Measurements from ENCODE around the gene MPHOSPH9.

The MPHOSPH9 gene

DNA sequence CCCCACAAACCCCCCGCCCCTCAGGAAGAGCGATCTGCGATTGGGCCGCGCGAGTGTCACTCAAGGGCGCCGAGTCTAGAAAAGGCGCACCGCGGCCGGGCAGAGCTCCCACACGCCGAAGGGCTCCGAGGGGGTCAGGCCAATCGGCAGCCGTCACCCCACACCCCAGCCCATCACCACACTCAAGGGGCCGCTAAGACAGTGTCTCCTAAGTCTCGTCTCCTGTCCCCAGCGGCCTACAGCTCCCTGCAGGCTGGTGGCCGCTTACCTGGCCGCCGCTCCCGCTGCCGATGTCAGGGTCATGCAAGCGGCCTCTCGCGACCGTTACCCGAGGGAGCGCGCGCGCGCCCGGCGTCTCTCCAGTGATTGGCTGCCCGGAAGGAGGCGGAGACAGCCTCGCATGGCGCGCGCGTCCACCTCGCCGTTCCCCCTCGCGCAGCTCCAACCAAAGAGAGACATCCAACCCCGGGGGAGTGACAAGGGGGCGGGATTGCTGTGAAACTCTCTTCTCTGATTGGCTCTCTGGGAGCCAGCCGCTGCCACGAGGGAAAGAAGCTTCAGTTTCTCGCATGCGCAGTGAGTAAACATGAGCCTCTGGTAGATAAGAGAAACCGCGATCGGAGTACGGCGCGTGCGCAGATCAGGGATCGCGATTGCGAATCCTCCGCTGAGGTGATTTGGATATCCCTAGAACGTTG is at the start of gene MPHOSPH9, which contains the start of gene MTRFR:
Gene MPHOSPH9, minus strand, starts transcription at position 335 of the 698 bp plus-strand sequence. CDS start 2,777 bp downstream, outside the sequence.
Gene MTRFR, plus strand, starts transcription at position 630 of the 698 bp plus-strand sequence. CDS start 20,239 bp downstream, outside the sequence.
- DNase-seq = peak; percentile 100

DNA sequence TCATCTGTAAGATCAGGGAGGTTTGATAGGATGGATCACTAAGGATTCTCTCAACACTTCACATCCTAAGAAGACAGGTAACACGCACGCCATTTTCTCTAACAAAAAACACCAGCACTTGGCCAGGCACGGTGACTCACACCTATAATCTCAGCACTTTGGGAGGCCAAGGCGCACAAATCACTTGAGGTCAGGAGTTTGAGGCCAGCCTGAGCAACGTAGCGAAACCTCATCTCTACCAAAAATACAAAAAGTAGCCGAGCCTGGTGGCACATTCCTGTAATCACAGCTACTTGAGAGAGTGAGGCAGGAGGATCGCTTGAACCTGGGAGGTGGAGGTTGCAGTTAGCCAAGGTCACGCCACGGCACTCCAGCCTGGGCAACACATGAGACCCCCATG is 49.2 kb upstream of the MPHOSPH9 start:
- DNase-seq = no peak

DNA sequence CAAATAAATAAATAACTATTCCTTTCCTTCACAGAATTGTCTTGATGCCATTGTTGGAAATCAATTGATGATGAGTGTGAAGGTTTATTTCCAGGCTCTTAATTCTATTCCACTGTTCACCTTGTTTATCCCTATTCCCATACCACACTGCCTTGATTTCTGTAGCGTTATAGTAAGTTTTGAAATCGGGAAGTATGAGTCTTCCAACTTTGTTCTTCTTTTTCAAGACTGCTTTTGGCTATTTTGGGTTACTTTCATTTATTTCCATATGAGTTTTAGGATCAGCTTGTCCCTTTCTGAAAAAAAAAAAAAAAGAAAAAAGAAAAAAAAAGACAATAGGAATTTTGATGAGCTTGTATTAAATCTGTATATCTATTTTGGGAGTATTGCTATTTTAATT is 48.0 kb upstream of the MPHOSPH9 start:
- peak; percentile 40 for DNase-seq

DNA sequence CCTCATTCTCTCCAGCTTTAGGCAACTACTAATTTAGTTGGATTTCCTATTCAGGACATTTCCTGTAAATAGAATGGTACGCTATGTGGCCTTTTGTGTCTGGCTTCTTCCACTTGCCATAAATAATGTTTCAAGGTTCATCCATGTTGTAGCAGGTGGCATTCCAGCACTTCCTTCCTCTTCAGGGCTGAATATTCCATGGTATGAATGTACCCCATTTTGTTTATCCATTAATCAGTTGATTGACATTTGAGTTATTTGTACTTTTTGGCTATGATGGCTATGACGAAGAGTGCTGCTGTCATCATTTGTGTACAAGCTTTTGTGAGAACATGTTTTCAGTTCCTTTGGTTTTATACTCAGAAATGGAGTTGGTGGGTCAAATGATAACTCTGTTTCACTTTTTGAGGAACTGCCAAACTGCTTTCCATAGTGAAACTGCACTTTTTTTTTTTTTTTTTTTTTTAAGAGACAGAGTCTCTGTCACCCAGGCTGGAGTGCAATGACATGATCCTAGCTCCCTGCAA is 45.2 kb upstream of the MPHOSPH9 start:
- DNase-seq = peak; percentile 92

DNA sequence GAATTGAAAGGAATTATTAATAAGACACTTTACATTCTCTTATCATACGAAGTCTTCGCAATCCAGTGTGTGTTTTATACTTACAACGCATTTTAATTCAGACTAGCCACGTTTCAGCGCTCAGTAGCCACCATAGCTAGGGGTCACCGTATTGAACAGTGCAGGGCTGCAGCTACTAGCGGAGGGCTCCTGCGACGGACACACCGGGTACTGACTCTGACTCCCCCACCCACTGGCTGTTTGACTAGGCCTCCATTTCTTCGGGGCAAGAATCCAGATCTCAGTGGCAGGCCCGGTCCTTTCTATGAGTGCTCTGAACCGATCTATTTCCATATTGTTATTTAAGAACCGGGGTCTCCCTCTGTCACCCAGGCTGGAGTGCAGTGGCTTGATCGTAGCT is 40.2 kb upstream of the MPHOSPH9 start:
- DNase-seq = no peak

- DNase-seq = peak; percentile 86
These were observed 38.2 kb upstream of the MPHOSPH9 start for GRCh38 chr12:123271001-123271668.

DNA sequence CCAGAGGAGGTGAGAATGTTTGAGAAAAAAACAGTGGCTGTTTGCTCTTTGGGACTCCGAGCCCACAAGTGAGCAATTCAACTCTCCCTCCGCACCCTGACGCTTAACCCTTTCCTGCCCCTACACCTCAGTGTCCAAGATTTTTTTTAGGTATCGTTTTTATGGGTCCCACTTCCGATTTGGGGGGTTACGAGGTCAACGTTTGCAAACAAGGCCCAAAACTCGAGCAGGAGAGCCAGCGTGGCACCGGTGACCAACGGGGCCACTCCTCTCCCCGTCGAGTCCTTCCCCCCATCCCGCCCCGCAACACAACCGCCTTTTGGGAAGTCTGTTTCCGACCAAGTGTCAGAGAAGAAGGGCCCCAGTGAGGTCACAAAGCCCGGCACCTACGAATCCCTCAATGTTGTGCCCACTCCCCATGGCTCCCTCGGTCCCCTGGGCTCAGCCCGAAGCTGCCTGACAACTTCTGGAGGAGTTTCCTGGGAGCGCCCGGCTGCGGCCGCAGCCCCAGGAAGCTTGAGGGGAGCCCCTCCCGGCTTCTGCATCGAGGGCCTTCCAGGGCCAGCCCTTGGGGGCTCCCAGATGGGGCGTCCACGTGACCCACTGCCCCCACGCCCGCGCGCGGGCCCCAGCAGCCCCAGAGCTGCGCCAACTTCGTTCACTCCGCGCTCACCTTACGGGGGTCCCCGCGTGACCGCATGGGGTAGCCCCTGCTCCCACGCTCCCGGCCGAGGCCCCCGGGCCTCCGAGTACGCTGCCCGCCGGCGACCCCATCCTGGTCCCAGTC is 37.5 kb upstream of the MPHOSPH9 start:
- DNase-seq = peak; percentile 33

GRCh38 chr12:123269896-123270213 is 36.9 kb upstream of the MPHOSPH9 start:
- no peak for DNase-seq

- peak; percentile 26 for DNase-seq
These were observed 36.5 kb upstream of the MPHOSPH9 start for GRCh38 chr12:123269395-123269892.

- no peak for DNase-seq
These were observed 35.9 kb upstream of the MPHOSPH9 start for GRCh38 chr12:123268850-123269249.

DNA sequence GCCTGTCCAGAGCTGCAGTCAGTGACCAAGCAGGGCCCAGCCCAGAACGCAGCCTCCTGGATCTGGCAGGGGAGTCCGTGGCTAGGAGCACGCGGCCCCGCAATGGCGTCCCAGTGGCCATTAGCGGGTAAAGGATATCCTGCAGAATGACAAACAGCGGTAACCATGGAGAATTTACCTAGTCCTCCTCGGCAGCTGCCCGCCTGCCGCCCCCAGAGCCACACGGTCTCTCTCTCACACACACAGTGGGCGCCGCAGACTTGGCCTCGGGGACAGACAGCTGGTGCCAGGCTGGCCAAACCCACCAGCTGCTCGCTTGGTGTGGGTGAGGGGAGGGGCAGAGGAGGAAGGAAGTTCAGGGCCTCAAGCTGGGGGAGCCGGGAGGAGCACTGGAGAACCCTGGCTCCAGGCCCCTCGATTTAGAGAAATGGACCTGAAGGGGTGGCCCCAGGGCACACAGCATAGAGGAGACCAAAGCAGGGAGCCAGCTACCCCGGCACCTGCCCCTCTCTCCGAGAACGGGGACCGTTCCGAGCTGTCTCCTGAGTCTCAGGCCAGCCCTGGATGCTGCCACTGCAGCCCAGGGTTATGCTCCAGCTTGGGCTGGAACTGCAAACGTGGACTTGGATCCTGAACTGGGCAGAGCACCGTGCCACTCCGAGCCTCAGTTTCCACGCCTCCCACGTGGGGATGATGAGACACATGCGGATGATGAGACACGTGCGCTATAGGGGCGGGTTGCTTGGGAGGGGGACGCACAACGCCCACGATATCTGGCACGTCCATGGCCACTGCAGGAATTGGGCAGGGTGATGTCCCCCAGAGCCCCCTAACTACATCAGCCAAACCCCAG is 35.3 kb upstream of the MPHOSPH9 start:
- peak; percentile 13 for DNase-seq

- no peak for DNase-seq
These were observed 34.5 kb upstream of the MPHOSPH9 start for GRCh38 chr12:123267335-123267920.

GRCh38 chr12:123266679-123267277 is 33.8 kb upstream of the MPHOSPH9 start:
- no peak for DNase-seq

DNA sequence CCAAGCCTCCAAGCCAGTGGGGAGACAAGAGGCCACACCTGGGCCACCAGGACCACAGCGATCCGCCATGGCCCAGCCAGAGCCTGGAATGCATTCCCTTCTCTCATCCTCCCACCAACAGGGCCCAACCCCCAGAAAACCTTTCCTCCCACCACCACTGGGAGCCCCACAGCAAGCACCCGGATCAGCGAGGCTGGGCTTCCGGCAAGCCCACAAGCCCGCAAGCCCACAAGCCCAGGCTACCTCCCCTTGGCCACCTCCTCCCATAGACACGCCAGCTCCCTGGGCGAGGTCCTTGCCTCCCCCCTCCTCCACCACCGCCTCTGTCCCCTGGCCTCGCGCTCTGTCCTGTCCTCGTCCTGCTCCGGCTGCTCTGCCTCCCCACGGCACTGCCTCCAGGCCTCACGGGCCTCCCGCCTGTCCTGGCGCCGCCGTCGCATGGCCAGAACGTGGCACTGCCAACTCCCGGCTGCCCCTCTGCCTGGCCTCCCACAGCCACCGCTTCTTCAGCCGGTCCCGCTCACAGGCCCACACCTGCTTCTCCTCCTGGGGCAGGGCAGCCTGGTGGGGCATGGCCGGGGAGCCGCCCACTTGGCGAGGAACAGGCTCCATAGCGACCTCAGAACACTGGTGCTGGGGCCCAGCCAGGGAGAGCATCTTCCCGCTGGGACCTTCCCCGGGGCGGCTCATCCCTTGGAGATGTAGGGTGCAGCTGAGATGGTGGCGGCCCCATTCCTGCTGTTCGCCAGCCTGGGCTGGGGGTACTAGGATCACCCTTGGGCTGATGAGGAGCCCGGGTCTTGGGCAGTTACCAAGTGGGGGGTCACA is 33.1 kb upstream of the MPHOSPH9 start:
- DNase-seq = no peak

GRCh38 chr12:123264642-123265041 is 31.7 kb upstream of the MPHOSPH9 start:
- DNase-seq = no peak

- DNase-seq = no peak
These were observed 30.4 kb upstream of the MPHOSPH9 start for GRCh38 chr12:123263196-123263817.

GRCh38 chr12:123261196-123261595 is 28.3 kb upstream of the MPHOSPH9 start:
- DNase-seq = no peak

DNA sequence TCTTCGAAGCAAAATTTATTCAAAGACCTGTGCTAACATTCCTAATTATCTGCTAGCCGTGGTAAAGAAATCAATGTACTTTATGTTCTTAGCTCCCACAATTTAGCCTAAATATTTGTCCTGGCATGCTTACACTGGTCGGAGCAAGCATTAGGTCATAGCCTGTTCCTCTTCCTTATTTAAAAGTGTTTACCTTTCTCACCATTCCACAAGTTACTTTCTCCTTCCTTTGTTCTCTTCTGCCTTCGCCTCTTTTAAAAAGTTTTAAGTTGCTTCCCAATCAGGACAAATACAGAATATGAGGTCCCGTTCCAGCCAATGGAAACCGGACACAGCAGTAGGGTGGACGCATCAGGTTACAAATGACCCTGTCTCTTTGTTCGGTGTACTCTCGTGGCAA is 27.1 kb upstream of the MPHOSPH9 start:
- no peak for DNase-seq

- no peak for DNase-seq
These were observed 25.7 kb upstream of the MPHOSPH9 start for GRCh38 chr12:123258593-123258992.

- DNase-seq = no peak
These were observed 22.0 kb upstream of the MPHOSPH9 start for GRCh38 chr12:123254853-123255446.
